Astrocyte (in vitro differentiated cells and primary cell): ENCODE results near the gene COG5.

ENCODE experiments used
- EZH2 ChIP-seq: IDR thresholded peaks from 2 replicates; pipeline ENCODE4 v1.6.1; 2012; ENCODE audit warnings: mild to moderate bottlenecking, low read length, inconsistent platforms; ENCODE audit not compliant: insufficient read depth
- TF ChIP-seq, protein P1 (sequence below): IDR thresholded peaks from 2 replicates; pipeline ENCODE4 v1.5.1; 2011; ENCODE audit warnings: low read depth, mild to moderate bottlenecking, inconsistent platforms, low read length, moderate library complexity; ENCODE audit not compliant: insufficient read depth

DNA sequence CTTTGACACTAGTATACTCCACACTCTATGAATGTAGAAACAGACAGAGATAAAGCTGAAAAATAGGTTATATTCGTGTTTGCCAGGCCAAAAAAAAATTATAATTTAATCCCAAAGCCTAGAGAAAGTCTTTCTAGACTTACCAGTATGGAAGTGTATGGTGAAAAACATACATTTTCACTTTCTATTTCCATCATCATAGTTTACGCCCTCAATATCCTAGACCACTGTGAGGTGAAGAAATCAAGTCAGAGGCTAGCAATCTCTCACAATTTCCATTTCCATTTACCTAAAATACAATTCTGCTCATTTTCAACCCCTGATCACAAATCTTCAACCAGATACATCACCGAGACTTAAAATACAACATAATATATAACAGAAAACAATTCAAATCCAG is 77.7 kb downstream of the COG5 start:
- TF ChIP-seq, protein P1, sequence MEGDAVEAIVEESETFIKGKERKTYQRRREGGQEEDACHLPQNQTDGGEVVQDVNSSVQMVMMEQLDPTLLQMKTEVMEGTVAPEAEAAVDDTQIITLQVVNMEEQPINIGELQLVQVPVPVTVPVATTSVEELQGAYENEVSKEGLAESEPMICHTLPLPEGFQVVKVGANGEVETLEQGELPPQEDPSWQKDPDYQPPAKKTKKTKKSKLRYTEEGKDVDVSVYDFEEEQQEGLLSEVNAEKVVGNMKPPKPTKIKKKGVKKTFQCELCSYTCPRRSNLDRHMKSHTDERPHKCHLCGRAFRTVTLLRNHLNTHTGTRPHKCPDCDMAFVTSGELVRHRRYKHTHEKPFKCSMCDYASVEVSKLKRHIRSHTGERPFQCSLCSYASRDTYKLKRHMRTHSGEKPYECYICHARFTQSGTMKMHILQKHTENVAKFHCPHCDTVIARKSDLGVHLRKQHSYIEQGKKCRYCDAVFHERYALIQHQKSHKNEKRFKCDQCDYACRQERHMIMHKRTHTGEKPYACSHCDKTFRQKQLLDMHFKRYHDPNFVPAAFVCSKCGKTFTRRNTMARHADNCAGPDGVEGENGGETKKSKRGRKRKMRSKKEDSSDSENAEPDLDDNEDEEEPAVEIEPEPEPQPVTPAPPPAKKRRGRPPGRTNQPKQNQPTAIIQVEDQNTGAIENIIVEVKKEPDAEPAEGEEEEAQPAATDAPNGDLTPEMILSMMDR: no peak
- no peak for TF ChIP-seq EZH2
